COLO668 (cell line): ENCODE results near the gene NDRG4.

Experiments
- DNase-seq: peaks from one replicate; lab custom pipeline; 2025; ENCODE audit not compliant: unreplicated experiment; lab: John Stamatoyannopoulos, UW

Gene NDRG4, protein sequence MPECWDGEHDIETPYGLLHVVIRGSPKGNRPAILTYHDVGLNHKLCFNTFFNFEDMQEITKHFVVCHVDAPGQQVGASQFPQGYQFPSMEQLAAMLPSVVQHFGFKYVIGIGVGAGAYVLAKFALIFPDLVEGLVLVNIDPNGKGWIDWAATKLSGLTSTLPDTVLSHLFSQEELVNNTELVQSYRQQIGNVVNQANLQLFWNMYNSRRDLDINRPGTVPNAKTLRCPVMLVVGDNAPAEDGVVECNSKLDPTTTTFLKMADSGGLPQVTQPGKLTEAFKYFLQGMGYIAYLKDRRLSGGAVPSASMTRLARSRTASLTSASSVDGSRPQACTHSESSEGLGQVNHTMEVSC

DNA sequence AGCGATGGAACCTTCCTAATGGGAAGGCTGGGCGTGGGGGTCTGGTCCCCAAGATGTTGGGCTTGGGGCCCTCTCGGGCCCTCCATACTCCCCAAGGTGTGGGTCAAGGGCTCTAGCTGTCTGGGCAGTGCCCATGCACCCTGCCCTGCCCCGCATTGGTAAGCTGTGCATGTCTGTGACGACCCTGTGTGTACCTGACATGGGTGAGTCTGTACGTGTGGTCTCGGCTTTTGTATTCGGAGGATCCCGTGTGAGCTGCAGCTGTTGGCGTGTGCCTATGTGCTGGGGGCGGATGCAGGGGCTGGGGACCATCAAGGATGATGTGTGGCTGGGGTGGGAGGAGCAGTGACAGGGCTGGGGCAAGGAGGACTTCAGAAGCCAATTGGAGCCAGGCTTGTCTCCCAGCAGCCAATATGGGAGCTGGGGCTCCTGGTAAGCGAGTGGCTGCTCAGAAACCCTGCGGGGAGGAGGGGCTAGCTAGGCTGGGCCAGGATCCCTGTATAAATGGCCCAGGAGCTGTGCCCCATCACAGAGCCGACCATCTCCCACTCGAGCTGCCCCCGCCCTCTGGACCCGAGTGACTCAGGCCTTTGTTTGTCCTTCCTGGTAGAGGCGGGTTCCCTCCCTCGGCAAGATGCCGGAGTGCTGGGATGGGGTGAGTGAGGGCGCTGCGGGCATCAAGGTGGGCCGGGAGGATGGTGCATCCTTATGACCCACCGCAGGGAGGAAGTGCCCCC, at the start of gene NDRG4:
NDRG4 (plus strand) TSS at position 529 of the 737 bp plus-strand sequence; CDS start at position 635, 106 bp downstream.
- DNase-seq: peak; percentile 77

DNA sequence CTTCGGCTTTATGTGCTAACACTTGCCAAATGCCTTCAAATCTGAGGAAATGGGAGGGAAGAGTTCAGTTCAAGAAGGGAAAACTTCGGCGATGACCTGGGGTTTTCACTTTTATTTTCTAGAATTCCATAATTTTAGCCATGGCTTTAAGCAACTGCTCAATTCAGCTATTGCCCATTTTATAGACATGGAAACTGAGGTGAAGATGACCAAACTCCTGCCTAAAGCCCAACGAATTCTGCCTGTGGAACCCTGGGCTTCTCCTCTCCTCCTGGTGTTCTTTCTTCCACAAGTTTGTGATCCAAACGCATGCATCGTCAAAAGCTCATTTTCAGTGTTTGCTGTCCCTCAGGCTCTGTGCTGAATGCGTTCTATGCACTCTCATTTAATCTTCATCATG, 49.4 kb upstream of the NDRG4 start:
- no peak for DNase-seq

DNA sequence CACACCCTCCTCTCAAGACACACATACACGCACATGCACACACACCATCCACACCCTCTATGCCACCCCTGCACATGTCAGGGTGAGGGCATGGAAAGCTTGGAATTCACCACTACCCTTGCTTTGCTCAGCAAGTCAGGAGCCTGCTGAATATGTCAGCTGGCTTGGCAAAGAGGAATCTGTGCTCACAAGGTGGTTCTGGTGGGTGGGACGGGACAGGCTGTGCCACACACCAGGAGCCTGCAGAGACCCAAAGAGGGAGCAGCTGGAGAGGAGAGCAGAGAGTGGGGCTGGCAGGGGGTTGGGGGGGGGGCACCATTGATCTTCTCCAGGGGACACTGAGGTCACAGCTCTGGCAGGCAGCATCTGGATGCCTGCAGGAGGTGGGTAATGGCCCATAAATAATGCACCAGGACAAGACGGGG, 48.7 kb upstream of the NDRG4 start:
- no peak for DNase-seq

DNA sequence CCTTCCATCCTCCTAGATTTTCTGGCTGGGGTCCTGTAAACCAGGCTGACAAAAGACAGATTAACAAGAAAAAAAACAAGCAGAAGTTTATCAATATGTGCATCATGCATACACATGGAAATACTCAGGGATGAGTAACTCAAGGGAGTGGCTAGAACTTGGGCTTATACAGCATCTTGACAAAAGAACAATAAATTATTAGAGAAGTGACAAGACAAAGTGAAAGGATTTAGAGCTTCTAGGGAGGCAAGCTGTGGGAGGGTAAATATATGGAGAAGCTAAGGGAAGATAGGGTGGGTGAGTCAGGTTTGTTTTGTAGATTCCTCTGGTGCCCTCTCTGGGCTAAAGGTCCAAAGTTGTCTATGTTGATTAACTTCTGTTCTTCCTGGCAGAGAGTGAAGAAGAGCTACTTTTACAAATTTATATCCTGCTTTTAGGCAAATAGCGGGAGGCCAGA, 48.0 kb upstream of the NDRG4 start:
- no peak for DNase-seq

DNA sequence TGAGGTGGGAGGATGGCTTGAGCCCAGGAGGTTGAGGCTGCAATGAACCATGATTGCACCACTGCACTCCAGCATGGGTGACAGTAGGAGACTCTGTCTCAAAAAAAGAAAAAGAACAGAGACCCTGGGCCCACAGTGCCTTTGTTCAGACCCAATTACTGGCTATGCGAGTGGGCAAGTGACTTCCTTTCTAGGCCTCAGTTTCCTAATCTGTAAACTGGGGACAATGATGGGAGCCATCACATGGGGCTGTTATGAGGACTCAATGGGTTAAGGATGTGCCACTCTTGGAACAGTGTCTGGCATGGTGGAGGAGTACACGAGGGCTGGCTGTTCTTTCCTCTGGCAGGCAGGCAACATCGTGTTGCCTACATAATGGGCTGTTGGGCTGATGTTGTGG, 47.3 kb upstream of the NDRG4 start:
- no peak for DNase-seq

DNA sequence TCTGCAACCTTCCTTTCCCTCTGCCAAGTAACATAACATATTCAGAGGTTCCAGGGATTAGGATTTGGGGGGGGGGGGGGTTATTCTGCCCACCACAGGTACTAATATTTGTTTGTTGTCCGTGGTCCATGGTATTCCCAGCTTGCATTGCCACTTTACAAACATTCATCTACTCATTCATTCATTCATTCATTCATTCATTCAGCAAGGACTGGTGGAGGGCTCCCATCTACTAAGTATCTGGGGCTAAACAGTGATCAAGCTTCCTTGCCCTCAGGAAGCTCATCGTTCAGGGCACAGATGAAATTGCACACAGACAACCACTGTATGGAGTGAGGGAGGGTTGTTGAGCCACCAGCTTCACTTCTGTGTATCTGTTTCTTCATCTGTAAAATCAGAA, 45.8 kb upstream of the NDRG4 start:
- no peak for DNase-seq

DNA sequence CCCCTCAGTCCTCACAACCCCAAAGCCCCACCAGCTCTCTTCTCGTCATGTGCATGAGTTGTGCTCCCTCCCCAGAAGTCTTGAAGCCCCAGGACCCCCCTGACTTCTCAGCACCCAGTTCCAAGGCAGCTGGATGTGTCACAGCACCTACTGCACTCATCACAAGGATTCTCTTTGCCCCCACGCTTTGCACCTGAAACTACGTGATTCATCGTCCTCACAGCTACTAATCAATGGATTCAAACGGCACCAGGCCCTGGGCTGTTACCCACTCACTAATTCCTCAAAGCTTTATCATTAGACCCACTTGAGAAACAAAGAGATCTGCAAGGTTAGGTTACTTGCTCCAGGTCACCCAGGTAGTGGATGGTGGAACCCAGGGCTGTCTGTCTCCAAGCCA, 45.1 kb upstream of the NDRG4 start:
- no peak for DNase-seq

DNA sequence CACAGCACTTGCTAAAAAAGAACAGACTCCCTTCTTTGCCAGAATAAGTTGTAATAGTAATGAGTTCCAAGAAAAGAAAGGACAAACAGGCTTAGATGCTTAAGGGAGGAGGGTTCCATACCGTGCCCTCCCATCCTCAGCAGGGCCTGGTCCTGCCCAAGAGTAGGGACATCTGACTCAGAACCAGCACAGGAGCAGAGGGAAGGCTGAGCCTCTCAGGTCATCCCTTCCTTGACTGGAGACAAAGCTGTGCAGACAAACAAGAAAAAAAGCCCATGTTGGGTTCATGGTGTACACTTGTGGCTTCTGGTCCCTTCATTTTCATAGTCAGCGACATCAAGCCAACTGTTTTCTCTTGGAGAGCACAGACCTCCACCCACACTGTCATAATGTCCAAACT, 44.2 kb upstream of the NDRG4 start:
- DNase-seq: no peak

DNA sequence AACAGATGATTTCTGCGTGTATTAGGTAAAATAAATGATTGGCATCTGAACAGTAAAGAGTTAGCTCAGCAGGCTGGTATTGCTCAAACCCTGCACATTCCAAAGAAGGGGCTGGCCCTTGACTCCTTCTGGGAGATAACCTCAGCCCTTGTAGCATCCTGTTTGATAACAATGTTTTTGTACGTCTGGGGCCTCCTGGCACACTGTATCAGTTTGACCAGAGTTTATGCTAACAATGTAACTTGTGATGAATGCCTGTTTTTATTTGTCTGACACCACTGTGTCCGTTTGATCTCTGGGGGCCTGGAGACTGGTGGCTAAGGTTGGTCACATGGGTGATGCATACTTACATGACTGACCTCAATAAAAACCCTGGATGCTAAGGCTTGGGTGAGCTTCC, 43.8 kb upstream of the NDRG4 start:
- no peak for DNase-seq

DNA sequence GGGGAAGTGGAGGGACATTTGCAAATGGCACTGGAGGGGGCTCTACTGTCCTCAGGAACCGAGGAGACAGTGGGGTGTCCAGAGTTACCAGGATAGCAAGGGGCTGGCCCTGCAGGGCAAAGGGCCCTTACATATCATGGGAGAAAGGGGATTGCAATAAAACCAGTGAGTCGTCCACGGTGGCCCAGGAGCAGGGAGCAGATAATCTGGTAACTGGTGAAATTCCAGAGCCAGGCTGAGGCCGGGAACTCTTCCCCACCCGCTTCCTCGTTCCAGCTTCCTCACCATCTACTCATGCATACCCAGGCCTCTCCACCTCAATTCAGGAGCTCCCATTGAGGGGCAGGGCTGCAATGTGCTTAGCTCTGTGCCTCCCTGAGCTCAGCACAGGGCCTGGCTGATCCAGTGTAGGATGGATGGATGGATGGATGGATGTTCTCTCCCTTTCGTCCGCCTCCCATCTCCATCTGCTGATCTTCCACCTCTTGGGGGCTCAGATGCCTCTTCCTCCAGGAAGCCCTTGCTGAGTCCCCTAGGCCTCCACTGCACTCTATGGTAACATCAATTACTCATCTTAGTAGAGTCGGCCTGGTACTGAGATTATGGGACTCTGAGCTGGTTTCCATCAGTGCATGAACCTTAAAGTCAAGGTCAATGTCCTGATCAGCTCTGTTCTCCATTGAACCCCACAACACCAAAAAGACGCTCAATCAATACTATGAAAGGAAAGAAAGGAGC, 41.2 kb upstream of the NDRG4 start:
- no peak for DNase-seq

DNA sequence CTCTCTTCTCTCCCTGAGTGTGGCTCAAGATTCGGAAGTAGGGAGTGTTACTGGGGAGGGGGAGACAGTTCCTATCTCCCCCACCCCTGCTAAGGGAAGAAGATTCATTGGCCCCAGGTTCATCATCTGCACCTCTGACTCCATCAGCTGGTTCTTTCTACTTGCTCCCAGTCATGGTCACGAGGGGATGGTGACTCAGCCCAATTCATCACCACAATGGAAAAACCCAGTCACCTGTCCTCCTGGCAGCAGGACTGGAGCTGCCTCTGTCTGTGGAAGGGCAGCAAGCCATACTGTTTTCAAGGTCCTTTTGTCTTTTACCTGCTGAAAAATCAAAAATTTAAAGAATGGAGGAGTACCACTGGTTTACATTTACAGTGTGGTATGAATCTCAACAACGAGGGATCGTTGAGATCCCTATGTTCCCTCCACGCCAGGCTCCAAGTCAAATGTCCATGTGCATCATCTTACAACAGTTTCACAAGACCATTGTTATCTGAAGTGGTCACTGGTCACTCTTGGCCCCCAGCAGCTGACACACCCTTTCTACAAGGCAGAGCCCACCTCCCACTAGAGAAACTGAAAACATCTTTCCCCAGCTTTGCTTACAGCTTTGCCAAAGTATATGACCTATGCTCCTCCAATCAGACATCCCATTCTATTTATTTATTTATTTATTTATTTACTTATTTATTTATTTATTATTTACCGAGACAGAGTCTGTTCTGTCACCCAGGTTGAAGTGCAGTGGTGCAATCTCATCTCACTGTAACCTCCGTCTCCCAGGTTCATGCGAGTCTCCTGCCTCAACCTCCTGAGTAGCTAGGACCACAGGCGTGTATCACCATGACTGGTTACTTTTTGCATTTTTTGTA, 40.4 kb upstream of the NDRG4 start:
- peak; percentile 8 for DNase-seq

DNA sequence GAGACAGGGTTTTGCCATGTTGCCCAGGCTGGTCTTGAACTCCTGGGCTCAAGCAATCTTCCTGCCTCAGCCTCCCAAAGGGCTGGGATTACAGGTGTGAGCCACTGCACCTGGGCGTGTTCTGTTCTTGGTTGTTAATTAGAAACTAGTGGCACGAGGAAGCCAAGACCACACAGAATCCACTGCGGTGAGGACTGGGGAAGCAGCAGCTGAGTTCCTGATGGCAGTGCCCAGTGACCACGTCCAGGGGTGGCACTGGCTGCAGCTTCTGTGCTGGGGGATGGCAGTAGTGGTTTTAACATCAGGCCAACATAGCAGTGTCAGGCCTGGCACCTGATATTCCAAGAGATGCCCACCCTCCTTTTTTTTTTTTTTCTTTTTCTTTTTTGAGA, 39.7 kb upstream of the NDRG4 start:
- DNase-seq: no peak

DNA sequence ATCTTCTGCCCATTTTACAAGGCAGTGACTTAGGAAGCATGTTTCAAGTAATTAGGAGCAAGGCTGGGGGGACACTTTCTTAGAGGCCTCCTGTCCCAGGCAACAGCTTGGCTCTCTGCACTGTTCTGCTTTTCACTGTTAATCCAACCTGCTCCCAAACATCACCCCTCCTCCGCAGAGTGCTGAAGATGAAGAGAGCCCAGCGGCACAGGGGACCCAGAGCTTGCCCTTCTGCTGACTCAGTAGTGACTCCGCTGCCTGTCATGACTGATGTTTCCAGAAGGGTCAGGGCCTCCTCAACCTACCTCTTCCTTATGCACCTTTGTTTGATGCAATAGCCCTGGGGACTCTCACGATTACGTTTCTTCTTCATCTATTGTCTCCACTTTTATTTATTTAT, 38.9 kb upstream of the NDRG4 start:
- no peak for DNase-seq

DNA sequence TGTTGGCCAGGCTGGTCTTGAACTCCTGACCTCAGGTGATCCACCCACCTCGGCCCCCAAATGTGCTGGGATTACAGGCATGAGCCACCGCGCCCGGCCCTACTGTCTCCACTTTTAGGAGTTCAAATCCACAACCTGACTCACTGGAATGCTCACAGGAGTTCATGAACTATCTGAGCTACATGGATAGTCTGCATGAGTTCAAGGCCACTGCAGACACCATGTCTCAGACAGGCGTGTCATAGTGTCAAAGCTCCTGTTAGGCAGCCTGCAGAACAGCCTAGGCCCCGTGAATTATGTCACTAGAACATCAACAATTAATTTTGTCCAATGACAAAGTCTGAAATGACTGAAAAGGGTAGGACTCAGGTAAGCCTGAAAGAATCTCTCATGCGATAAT, 38.3 kb upstream of the NDRG4 start:
- no peak for DNase-seq

DNA sequence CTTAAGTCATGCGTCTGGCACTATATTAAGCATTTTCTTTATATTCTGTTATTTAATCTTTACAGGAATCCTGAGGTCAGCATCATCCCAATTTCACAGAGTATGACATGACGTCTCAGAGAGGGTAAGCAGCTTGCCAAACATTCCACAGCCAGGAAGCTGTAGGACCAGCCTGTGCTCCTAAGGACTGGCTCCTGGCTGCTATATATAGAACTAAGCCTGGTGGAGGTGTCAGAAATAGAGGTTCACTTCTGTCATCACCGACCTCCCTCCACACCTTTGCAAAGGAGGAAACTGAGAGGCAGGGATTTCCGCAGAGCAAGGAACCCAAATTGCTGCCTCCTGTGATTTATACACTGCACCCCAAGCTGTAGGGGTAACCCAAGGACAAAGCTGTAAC, 37.9 kb upstream of the NDRG4 start:
- no peak for DNase-seq

DNA sequence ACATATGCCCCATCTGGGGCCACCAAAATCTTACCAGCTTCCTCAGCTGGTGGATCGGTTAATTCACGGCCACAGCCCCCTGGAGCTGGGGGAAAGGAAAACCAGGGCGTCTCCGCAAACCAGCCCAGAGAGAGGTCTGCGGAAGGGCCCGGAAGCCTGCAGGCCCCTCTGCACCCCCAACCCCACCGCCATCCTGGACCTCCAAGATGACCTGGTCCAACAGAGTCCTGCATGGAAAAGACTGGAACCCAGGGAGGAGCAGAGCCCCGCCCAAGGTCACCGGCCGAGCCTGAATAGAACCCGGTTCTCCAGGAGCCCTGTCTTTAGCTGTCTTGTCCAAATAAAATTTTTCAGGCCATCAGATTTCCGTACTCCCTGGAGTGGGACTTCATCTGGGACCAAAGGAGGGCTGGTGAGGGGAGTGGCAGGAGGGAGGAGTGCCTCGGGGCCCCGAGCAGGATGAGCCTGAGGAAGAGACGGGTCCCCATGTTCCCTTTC, 37.4 kb upstream of the NDRG4 start:
- DNase-seq: no peak

DNA sequence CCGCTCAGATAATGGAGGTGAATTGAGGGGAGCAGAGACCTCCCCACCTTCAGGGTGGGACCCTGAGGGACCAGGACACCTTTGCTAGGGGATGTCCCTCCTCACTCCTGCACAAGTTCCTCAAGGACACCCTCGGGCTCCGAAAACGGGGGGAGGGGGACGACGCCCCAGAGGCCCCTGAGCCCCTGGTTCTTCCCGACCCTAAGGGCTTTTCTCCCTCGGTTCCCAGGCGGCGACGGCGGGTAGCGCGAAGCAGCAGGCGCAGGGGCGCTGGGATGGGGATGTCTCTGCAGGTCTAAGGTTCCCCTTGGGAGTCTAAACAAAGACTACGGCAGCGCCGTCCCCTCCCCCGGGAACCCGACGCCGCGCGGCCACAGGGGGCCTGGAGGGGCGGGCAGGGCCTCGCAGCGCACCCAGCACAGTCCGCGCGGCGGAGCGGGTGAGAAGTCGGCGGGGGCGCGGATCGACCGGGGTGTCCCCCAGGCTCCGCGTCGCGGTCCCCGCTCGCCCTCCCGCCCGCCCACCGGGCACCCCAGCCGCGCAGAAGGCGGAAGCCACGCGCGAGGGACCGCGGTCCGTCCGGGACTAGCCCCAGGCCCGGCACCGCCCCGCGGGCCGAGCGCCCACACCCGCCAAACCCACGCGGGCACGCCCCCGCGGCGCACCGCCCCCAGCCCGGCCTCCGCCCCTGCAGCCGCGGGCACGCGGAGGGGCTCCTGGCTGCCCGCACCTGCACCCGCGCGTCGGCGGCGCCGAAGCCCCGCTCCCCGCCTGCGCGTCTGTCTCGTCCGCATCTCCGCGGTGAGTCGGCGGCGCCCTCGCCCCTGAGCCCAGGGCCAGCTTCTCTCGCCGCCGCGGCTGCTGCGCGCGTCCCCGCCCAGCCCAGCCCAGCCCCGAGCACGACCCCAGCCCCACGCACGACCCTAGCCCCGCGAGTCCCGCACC, 36.7 kb upstream of the NDRG4 start:
- DNase-seq: peak; percentile 9

DNA sequence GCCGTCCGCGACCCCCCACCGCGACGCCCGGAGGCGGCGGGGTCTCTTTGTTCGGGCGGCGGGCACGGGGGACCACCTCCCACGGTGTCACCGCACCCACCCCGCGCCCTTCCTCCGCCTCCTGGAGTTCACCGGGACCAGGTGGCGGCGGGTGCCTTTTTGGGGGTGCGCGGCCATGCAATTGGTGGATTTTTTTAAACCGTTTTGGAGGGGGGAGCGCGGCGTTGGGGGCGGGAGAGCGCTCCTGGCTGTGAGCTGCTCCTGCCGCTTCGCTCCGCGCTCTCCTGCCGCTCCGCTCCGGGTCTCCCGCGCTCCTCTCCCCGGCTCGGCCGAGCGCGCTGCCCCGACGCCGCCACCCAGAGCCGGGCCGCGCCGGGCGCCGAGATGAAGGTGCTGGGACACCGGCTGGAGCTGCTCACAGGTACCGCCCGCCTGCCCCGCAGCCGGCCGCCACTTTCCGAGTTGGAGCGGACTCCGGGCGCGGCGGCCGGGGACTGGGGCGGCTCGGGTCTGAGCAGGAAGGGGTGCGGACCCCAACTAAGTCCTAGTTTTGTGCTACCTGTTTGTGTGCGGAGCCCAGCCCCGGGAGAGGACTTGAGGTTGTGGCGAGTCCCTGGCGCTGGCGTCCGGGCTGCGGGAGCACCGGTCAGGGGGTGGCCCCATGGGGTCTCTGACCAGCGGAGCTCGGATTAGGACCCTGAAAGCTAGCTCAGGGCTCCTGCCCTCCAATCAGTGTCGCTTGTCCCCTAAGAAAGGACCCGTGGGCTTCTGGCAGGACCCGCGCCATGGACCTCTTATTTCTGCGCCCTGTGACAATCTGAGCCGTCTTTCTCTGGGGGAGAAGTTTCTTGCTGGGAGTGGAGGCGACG, 35.7 kb upstream of the NDRG4 start:
- DNase-seq: peak; percentile 8
